ENCODE data around the gene U2AF1L4. TPM values are rescaled to one million over a fixed set of nuclear protein-coding genes. Genes with fewer than 3 reads are reported as not detected.

Gene U2AF1L4
- total RNA-seq, 4 donors from 2014 or later = 18.8 to 45.5 (median 21.9) TPM

- 27% methylated on average over 18 of the region's 74 CpGs for WGBS
- peak overlapping the region; percentile 98 for H3K27ac ChIP-seq
- H3K4me1 ChIP-seq = peaks cover 50% of the 10 kb centered on the region
Measured at GRCh38 chr19:35755550-35756376, 10.5 kb upstream of the U2AF1L4 start.

DNA sequence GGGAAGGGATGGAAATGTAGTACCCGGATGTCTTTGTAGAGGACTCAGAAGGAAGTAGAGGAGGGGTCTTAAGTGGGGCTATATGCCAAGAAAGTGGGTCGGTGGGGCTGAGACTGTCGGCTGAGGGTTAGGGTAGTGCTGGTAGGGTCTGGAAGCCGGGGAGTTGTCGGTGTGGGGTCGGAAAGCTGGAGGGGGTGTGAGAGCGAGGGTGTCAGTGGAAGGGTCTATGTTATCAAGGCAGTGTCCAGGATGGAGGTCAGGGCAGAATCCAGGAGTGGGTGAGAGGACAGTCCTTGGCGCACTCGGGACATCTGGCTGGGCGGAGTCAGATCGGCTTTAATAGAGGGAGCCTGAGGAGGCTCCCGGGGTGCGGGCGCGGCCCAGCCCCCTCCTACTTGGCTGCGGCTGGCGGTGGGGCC is 9.9 kb upstream of the U2AF1L4 start:
- TF ChIP-seq CTCF (IDR thresholded peaks at IDR 0.05) = no peak
- no peak for TF ChIP-seq POLR2A (IDR thresholded peaks at IDR 0.05)
- TF ChIP-seq EP300 (IDR thresholded peaks at IDR 0.05) = no peak
- no peak for TF ChIP-seq POLR2AphosphoS5 (IDR thresholded peaks at IDR 0.05)
- peak in 1 of 2 donors; percentile 90 for DNase-seq (ENCODE audit: low spot score in 2 of 2)
- H3K9me3 ChIP-seq = no peaks in the 10 kb centered on the region
- 45% methylated on average over 11 of the region's 17 CpGs for WGBS
- H3K36me3 ChIP-seq = peaks cover 25% of the 10 kb centered on the region
- H3K4me1 ChIP-seq = peaks cover 50% of the 10 kb centered on the region
- peak overlapping the region; percentile 98 for H3K27ac ChIP-seq
- H3K4me3 ChIP-seq = peak overlapping the region; percentile 94
- H3K27me3 ChIP-seq = no peaks in the 10 kb centered on the region

More at GRCh38 chr19:35755550-35756376, 10.5 kb upstream of the U2AF1L4 start:
- Histone ChIP-seq H3K4me3 (peak overlapping the region; percentile 94), H3K9me3 (no peaks in the 10 kb centered on the region), H3K36me3 (peaks cover 25% of the 10 kb centered on the region), H3K27me3 (no peaks in the 10 kb centered on the region)
- TF ChIP-seq EP300 (IDR thresholded peaks at IDR 0.05) = peak; percentile 51
- TF ChIP-seq CTCF (IDR thresholded peaks at IDR 0.05) = no peak
- peak in 1 of 2 donors; percentile 5 for TF ChIP-seq POLR2A (IDR thresholded peaks at IDR 0.05)
- peak in 1 of 3 donors; percentile 18 for TF ChIP-seq POLR2AphosphoS5 (IDR thresholded peaks at IDR 0.05)
- DNase-seq (ENCODE audit: low spot score in 2 of 2) = peak; percentile 91 to 93

DNA sequence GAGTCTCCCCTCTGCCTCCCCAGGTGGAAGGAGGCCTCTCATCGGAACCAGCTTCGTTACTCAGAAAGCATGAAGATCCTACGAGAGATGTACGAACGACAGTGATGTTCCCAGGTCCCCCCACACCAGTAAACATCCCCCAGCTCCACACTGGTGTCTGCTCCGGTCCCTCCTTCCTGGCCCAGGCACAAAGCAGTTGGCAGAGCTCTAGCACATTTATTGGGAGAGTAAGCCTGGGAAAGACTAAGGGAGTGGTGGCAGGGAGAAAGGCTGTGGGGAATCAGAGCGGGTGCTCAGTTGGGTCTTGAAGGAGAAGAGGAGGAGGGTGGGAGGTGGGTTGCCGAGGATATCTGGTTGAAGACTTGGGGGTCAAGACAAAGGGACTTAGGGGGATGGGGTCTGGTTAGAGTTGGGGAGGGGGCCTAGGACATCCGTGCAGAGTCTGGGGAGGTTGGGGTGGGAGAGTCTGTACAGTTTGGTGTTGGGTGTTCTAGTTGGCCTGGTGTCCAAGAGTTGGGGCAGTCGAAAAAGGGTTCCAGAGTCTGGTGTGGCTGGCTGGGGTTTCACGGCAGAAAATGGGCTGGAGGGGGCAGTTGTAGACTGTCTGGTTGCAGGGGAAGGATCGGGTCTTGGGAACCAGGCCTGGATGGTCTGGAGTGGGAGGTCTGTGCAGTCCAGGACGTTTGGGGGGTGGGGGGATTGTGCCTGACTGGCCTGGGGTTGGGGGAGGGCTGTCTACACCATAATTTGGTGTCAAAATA is 9.3 kb upstream of the U2AF1L4 start:
- WGBS = 84% methylated on average over 13 of the region's 13 CpGs
- DNase-seq (ENCODE audit: low spot score in 2 of 2) = peak in 1 of 2 donors; percentile 63
- peak overlapping the region; percentile 94 for H3K4me3 ChIP-seq
- peaks cover 51% of the 10 kb centered on the region for H3K4me1 ChIP-seq
- TF ChIP-seq EP300 (IDR thresholded peaks at IDR 0.05) = no peak
- TF ChIP-seq POLR2AphosphoS5 (IDR thresholded peaks at IDR 0.05) = no peak
- TF ChIP-seq CTCF (IDR thresholded peaks at IDR 0.05) = no peak
- no peak for TF ChIP-seq POLR2A (IDR thresholded peaks at IDR 0.05)
- H3K36me3 ChIP-seq = peaks cover 25% of the 10 kb centered on the region
- peak overlapping the region; percentile 98 for H3K27ac ChIP-seq
- H3K27me3 ChIP-seq = no peaks in the 10 kb centered on the region
- H3K9me3 ChIP-seq = no peaks in the 10 kb centered on the region

DNA sequence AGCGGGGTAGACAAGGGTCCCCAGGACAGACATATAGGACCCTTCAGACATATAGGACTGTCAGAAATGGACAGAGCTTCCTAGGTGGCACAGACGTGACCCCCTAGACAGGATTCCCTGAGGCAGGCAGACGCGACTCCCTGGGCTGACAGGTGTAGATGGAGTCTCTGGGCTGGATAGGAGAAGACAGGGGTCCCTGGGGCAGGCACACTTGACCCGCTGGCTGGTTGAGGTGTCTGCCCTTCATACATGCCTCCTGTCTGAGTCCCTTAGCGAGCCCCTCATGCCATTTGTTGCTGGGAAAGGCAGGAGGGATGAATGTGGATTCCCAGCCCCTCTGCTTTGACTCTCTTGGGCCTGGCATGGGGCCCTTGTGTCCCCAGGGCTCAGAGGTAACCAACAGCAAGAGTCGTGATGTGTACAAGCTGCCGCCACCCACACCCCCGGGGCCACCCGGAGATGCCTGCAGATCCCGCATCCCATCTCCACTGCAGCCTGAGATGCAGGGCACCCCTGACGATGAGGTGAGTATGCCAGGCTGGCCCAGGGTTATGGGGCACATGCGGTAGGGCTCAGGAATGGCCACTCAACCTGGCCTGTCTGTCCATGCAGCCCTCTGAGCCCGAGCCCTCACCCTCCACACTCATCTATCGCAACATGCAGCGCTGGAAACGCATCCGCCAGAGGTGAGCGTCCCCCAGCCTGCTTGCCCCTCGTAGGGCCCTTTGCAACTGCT is 8.6 kb upstream of the U2AF1L4 start:
- WGBS = 94% methylated on average over 14 of the region's 20 CpGs
- Histone ChIP-seq H3K9me3 (no peaks in the 10 kb centered on the region), H3K27ac (no peak overlapping the region), H3K27me3 (no peaks in the 10 kb centered on the region), H3K36me3 (peaks cover 25% of the 10 kb centered on the region), H3K4me1 (peaks cover 50% of the 10 kb centered on the region), H3K4me3 (no peak overlapping the region)
- no peak for TF ChIP-seq POLR2AphosphoS5 (IDR thresholded peaks at IDR 0.05)
- TF ChIP-seq POLR2A (IDR thresholded peaks at IDR 0.05) = no peak
- DNase-seq (ENCODE audit: low spot score in 2 of 2) = no peak

GRCh38 chr19:35752746-35753350 is 7.6 kb upstream of the U2AF1L4 start:
- H3K36me3 ChIP-seq = peaks cover 25% of the 10 kb centered on the region
- no peaks in the 10 kb centered on the region for H3K9me3 ChIP-seq
- no peak overlapping the region for H3K27ac ChIP-seq
- no peaks in the 10 kb centered on the region for H3K27me3 ChIP-seq
- H3K4me1 ChIP-seq = peaks cover 50% of the 10 kb centered on the region
- no peak overlapping the region for H3K4me3 ChIP-seq
- TF ChIP-seq POLR2AphosphoS5 (IDR thresholded peaks at IDR 0.05) = no peak
- TF ChIP-seq CTCF (IDR thresholded peaks at IDR 0.05) = no peak
- TF ChIP-seq POLR2A (IDR thresholded peaks at IDR 0.05) = no peak
- TF ChIP-seq EP300 (IDR thresholded peaks at IDR 0.05) = no peak
- WGBS = 95% methylated on average over 16 of the region's 20 CpGs
- no peak for DNase-seq (ENCODE audit: low spot score in 2 of 2)
